ENCODE results near the gene GPR35.

- TF ChIP-seq, protein P1, sequence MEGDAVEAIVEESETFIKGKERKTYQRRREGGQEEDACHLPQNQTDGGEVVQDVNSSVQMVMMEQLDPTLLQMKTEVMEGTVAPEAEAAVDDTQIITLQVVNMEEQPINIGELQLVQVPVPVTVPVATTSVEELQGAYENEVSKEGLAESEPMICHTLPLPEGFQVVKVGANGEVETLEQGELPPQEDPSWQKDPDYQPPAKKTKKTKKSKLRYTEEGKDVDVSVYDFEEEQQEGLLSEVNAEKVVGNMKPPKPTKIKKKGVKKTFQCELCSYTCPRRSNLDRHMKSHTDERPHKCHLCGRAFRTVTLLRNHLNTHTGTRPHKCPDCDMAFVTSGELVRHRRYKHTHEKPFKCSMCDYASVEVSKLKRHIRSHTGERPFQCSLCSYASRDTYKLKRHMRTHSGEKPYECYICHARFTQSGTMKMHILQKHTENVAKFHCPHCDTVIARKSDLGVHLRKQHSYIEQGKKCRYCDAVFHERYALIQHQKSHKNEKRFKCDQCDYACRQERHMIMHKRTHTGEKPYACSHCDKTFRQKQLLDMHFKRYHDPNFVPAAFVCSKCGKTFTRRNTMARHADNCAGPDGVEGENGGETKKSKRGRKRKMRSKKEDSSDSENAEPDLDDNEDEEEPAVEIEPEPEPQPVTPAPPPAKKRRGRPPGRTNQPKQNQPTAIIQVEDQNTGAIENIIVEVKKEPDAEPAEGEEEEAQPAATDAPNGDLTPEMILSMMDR (IDR thresholded peaks at IDR 0.05), result no peak
- no peak for TF ChIP-seq POLR2A (IDR thresholded peaks at IDR 0.05)
Measured at GRCh38 chr2:240651185-240651584, 25.9 kb downstream of the GPR35 start.
